Measurements from ENCODE around the gene CCK. TPM values are rescaled to one million over a fixed set of nuclear protein-coding genes. Genes with fewer than 3 reads are reported as not detected.

The CCK gene
- total RNA-seq, 3 donors from 2014 or later = 0.98 to 11.1 TPM; not detected in 1

DNA sequence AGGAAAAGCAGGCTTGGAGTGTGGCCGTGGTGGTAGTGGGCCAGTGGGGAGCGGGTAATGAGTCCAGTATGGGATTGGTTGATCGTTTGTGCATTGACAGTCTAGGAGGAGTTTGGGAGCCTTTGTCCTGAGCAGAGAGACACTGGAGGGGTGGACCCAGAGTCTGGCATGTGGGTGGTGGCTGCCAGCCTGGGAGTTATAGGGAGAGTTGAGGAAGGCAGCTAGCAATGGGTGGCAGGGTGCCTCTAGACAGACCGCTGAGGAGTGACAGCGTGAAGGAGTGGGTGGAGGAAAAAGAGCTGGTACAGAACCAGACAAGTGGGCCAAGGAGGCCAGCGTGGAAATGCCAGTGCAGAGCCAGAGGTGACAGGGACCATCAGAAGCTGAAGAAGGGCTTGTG lies 1.9 kb upstream of the CCK start:
- DNase-seq (no peak), ATAC-seq (no peak)
- Histone ChIP-seq H3K9me3 (no peaks in the 10 kb centered on the region), H3K4me1 (ENCODE audit: low read depth) (no peaks in the 10 kb centered on the region), H3K36me3 (ENCODE audit: low read depth) (no peaks in the 10 kb centered on the region), H3K4me3 (no peak overlapping the region)
- TF ChIP-seq, protein P1, sequence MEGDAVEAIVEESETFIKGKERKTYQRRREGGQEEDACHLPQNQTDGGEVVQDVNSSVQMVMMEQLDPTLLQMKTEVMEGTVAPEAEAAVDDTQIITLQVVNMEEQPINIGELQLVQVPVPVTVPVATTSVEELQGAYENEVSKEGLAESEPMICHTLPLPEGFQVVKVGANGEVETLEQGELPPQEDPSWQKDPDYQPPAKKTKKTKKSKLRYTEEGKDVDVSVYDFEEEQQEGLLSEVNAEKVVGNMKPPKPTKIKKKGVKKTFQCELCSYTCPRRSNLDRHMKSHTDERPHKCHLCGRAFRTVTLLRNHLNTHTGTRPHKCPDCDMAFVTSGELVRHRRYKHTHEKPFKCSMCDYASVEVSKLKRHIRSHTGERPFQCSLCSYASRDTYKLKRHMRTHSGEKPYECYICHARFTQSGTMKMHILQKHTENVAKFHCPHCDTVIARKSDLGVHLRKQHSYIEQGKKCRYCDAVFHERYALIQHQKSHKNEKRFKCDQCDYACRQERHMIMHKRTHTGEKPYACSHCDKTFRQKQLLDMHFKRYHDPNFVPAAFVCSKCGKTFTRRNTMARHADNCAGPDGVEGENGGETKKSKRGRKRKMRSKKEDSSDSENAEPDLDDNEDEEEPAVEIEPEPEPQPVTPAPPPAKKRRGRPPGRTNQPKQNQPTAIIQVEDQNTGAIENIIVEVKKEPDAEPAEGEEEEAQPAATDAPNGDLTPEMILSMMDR (IDR thresholded peaks at IDR 0.05) = no peak
- intact Hi-C loops (cut with DNase I, micrococcal nuclease) = no loop called here

DNA sequence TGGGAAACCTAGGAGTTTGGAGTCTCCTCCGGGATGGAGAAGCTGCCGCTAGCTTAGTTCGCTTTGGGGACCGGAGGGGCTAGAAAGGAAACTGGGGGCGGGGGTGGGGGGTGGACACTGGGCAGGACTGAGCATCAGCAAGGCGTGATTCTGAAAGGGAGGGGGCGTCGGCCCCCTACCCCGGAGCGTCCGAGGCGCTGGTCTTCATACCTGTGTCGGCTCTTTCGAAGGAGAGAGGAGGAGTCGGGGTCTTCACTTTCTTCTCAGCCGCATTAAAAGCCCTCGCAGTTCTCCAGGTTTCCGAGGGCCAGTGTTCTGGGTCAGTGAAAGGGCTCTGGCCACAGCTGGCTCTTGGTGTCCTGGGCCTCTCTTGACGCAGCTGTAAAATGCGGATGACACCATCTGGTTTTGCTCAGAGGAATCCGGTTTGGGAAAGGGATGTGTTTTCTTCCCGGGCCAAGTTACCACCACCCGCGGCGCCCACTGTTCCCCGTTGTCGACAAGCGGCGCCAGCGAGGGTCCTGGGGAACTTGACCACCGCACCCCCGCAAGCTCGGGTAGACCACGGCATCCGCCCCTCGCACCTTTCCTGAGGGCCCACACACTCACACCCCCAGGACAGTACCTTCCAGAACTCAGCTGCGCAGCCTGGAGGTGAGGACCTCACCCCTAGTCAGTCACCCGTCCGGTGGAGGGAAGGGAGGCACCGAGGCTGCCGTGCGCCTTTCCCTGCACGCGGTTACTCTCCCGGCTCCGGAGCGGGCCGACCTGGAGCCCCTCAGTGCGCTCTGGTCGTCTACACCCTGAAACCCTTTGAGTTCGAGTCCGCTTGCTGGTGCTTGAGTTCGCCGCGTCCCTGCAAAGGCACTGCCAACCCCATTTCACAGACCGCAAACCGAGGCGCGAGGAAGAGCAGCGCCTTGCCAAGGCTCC lies 660 bp downstream of the CCK start:
- H3K9me3 ChIP-seq = no peaks in the 10 kb centered on the region
- DNase-seq = no peak
- no peaks in the 10 kb centered on the region for H3K36me3 ChIP-seq (ENCODE audit: low read depth)
- ATAC-seq = no peak
- H3K4me3 ChIP-seq = no peak overlapping the region
- H3K4me1 ChIP-seq (ENCODE audit: low read depth) = no peaks in the 10 kb centered on the region
- TF ChIP-seq, protein P1 (IDR thresholded peaks at IDR 0.05) = no peak
- intact Hi-C loops (cut with DNase I, micrococcal nuclease) = no loop called here

DNA sequence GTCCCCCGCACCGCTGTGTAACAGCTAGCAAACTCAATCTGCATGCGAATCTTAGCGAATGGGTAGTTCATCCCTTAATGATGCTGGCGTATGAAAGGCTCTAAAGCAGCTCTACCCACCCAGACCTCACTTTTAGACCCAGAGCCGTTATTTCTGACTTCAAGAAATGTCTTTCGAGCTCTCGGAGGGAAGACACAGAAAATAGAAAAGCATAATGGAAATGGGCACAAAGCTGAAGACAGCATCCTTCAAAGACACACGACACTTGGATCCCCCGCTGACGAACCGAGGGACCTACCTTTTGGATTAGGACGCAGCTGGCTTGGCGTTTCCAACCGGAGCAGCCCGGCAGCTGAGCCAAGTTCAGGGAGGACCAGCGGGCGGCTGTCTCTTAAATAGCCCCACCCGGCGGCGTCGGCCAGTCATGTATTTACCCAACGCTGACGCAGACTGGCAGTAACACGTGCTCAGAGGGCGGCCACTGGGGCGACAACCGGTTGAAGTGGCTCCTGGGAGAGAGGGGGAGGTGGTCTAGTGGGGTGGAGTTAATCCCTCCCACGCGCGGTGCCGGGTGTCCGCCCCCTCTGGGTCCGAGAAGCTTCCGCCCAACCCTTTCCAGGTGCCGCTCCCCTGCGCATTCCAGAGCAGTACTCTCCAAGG lies 1.5 kb downstream of the CCK start:
- intact Hi-C loops (cut with DNase I, micrococcal nuclease) = no loop called here
- H3K4me1 ChIP-seq (ENCODE audit: low read depth) = no peaks in the 10 kb centered on the region
- TF ChIP-seq, protein P1 (IDR thresholded peaks at IDR 0.05) = no peak
- H3K9me3 ChIP-seq = no peaks in the 10 kb centered on the region
- H3K4me3 ChIP-seq = no peak overlapping the region
- no peaks in the 10 kb centered on the region for H3K36me3 ChIP-seq (ENCODE audit: low read depth)
- DNase-seq (peak in 2 of 3 donors; percentile 36 to 44), ATAC-seq (peak; percentile 48)

DNA sequence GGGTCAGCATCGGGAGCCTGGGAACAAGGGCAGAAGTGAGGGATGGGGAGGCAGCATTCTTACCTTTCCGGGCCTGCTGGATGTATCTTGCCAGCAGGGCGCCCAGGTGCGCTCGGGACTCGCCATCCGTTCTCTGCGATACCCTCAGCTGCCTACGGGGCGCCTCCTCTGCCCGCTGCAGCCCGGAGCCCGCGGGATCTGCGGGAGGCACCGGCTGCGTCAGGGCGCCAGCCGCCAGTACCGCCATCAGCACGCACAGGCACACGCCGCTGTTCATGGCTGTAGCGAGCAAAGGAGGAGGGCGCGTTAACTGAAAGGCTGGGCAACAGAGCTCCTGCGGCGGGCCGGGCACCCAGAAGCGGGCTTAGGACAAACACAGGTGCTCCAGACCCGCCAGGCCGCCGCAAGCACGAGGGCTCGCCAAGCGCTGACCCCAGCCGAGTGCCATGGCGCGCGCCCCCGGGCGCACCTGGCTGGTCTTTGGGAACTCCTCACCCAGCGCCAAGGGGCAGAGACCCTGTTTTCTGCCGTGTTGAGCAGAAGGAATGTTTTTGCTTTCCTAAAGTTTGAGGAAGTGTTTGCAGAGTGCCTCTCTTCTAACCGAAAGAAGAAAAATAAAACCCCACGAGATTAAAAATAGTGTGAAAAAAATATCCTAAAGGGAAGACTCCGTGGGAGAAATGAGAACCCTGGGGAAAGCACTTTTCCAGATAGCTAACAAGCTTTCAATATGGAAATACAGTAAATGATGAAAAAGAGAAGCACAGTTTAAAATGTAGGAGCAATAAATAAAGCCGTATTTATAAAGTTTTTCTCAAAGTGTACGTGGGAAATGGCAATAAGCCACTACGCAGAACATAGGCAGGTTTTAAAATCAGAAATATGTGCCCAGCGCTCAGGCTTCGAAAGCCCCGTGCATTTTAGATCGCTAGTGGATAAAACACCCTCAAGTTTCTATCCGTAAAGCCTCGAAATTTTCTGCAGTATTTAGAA lies 2.3 kb downstream of the CCK start:
- intact Hi-C loops (cut with DNase I, micrococcal nuclease) = no loop called here
- DNase-seq (no peak), ATAC-seq (peak; percentile 38)
- Histone ChIP-seq H3K36me3 (ENCODE audit: low read depth) (no peaks in the 10 kb centered on the region), H3K4me1 (ENCODE audit: low read depth) (no peaks in the 10 kb centered on the region), H3K9me3 (no peaks in the 10 kb centered on the region), H3K4me3 (no peak overlapping the region)
- TF ChIP-seq, protein P1 (IDR thresholded peaks at IDR 0.05) = no peak

DNA sequence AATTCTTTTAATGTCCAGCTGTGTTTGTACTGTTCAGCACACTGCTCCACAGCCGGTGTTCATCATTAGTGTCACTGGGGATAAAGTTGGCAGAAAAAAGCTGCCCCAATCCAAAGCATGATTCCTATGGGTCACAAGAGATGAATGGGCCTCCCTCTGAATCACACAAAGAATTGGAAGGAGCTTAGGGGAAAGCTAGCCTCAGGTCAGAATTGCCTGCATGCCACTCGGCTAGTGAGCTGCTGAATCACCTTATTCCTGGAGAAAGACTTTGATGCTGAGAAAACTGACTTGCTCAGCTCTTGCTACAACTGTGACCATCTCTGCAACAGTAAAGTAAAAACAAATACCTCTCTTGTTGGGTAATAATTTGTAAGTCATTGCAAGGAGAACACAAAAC lies 3.5 kb downstream of the CCK start:
- H3K9me3 ChIP-seq = no peaks in the 10 kb centered on the region
- no peak for ATAC-seq
- intact Hi-C loops (cut with DNase I, micrococcal nuclease) = no loop called here
- H3K36me3 ChIP-seq (ENCODE audit: low read depth) = no peaks in the 10 kb centered on the region
- DNase-seq = no peak
- H3K4me1 ChIP-seq (ENCODE audit: low read depth) = no peaks in the 10 kb centered on the region
- TF ChIP-seq, protein P1 (IDR thresholded peaks at IDR 0.05) = no peak
- no peak overlapping the region for H3K4me3 ChIP-seq
